ENCODE results near the gene SCPEP1. TPM values are rescaled to one million over a fixed set of nuclear protein-coding genes. Genes with fewer than 3 reads are reported as not detected.

SCPEP1 gene
- total RNA-seq (2016; rRNA removed; fragmentation: Illumina TruSeq; extraction: Trizol) (12.3 and 27.3 TPM in 2 replicates), polyA plus RNA-seq (2011; rRNA removed) (20.9 and 24.3 TPM in 2 replicates), polyA minus RNA-seq (2011; rRNA and poly(A)+ RNA removed; ENCODE audit: low replicate concordance) (8.0 and 10.3 TPM in 2 replicates), Bru-seq, nascent RNA (percentile 40 among the genes with signal in this experiment), BruChase-seq, experiment 1, labeled RNA remaining after a 6-hour chase (percentile 48 among the genes with signal in this experiment), BruChase-seq, experiment 2, labeled RNA remaining after a 2-hour chase (percentile 39 among the genes with signal in this experiment)
- total RNA-seq (2016; cell fraction: cytosol; rRNA removed; fragmentation: Illumina TruSeq; extraction: Trizol; ENCODE audit: low read depth) = 1.9 and 2.5 TPM in 2 replicates
- total RNA-seq (2016; cell fraction: insoluble cytoplasmic fraction; rRNA removed; fragmentation: Illumina TruSeq; extraction: Trizol) = 13.5 and 27.2 TPM in 2 replicates
- total RNA-seq (2016; cell fraction: membrane; rRNA removed; fragmentation: Illumina TruSeq; extraction: Trizol) = 5.4 TPM in 2 replicates
- total RNA-seq (2016; cell fraction: nucleus; rRNA removed; fragmentation: Illumina TruSeq; extraction: Trizol) = 18.9 and 24.3 TPM in 2 replicates
- 12.8 and 18.3 TPM in 2 replicates for polyA plus RNA-seq (2011; cell fraction: cytosol; rRNA removed)
- 17.7 and 24.2 TPM in 2 replicates for polyA plus RNA-seq (2011; cell fraction: nucleus; rRNA removed)
- 23.2 and 26.2 TPM in 2 replicates for polyA plus RNA-seq (2012)
- polyA plus RNA-seq (2016; cell fraction: cytosol; fragmentation: Illumina TruSeq; extraction: Trizol; ENCODE audit: low read depth) = 1.6 and 1.8 TPM in 2 replicates
- 10.5 and 11.5 TPM in 2 replicates for polyA plus RNA-seq (2016; cell fraction: insoluble cytoplasmic fraction; fragmentation: Illumina TruSeq; extraction: Trizol; ENCODE audit: low read depth)
- 2.4 and 3.1 TPM in 2 replicates for polyA plus RNA-seq (2016; cell fraction: membrane; fragmentation: Illumina TruSeq; extraction: Trizol; ENCODE audit: low read depth)
- 32.8 and 38.7 TPM in 2 replicates for polyA plus RNA-seq (2016; cell fraction: nucleus; fragmentation: Illumina TruSeq; extraction: Trizol; ENCODE audit: insufficient read depth, low read depth)
- polyA minus RNA-seq (2011; cell fraction: cytosol; rRNA and poly(A)+ RNA removed) = 11.0 and 11.7 TPM in 2 replicates
- polyA minus RNA-seq (2011; cell fraction: nucleus; rRNA and poly(A)+ RNA removed) = 6.5 and 7.5 TPM in 2 replicates
- long read RNA-seq, experiment 1, transcript SCPEP1-201 (13 exons, 1,942 nt) = major isoform, 38 of 42 reads
- long read RNA-seq, experiment 1, partial matches to known transcripts = 1 of 42 reads
- long read RNA-seq, experiment 1, other reads (novel, unspliced or antisense) = 2 of 42 reads
- long read RNA-seq, experiment 2, transcript SCPEP1-201 (13 exons, 1,942 nt) = major isoform, 12 of 22 reads
- long read RNA-seq, experiment 2, partial matches to known transcripts = 7 of 22 reads
- long read RNA-seq, experiment 2, other reads (novel, unspliced or antisense) = 3 of 22 reads

- intact Hi-C loops (cut with micrococcal nuclease; ENCODE audit: unreplicated experiment) (loop anchor here (5.0 kb wide), 1 partner anchor 109 kb away; the partner anchor contains the start of gene AKAP1), in situ Hi-C loops (cut with HindIII; ENCODE audit: extremely low pct_ligation_motif_present, low pct_unique_long_range_greater_than_20kb) (no loop called here)
- peaks cover 23% of the 10 kb centered on the region for H3K4me1 ChIP-seq (ENCODE audit: insufficient read depth, low read length)
- no peaks in the 10 kb centered on the region for H4K20me1 ChIP-seq (ENCODE audit: insufficient read depth, low read length)
- H3K4me2 ChIP-seq (ENCODE audit: low read depth, low read length) = peak within 1 kb of the TSS; percentile 97
- ATAC-seq (peak; percentile 97), DNase-seq (ENCODE audit: low spot score) (peak; percentile 79), FAIRE-seq (no peak)
- peak within 1 kb of the TSS; percentile 92 for H2AFZ ChIP-seq (ENCODE audit: low read length)
- peak within 1 kb of the TSS; percentile 51 to 81 (median 78) for H3K4me3 ChIP-seq (replicated peaks in 1 of 3; ENCODE audit: insufficient read depth in 1 of 3, low read depth in 2 of 3, low read length in 3 of 3)
- H3K9ac ChIP-seq (ENCODE audit: insufficient read depth, low read depth, low read length) = peak within 1 kb of the TSS; percentile 60
- WGBS (ENCODE audit: low lambda C conversion rate) = 3% methylated on average over 31 of the region's 42 CpGs
- peaks cover 2 to 21% of the 10 kb centered on the region in 2 experiments; a peak in 4 of 5 replicates for H3K27me3 ChIP-seq (ENCODE audit: control insufficient read depth in 1 of 2, insufficient read depth in 2 of 2, low read length in 2 of 2)
- no peak within 1 kb of the TSS for H3K27ac ChIP-seq (ENCODE audit: extremely low read length, insufficient read depth, low read length)
- no TSS peak for BruUV-seq (replicated peaks)
- ChIA-PET CTCF (ENCODE audit: low intra/inter-chr PET ratio, low total read pairs) (no interaction called here), POLR2A (interaction anchor here (0.6 to 1.8 kb wide), 8 partner anchors 9 to 144 kb away, joined by 3 to 7 read pairs (median 3); partner anchors contain the start of genes C17orf67, COIL and DGKE)
- no peaks in the 10 kb centered on the region for H3K9me3 ChIP-seq (ENCODE audit: low read length)
- no peaks in the 10 kb centered on the region for H3K79me2 ChIP-seq (ENCODE audit: insufficient read depth, low read length)
- no peaks in the 10 kb centered on the region for H3K36me3 ChIP-seq (replicated peaks in 1 of 2; ENCODE audit: control insufficient read depth in 1 of 2, insufficient read depth in 2 of 2, low read length in 2 of 2)
- TF ChIP-seq TEAD3 (CRISPR knock-in tag; optimal IDR thresholded peaks at IDR 0.05; ENCODE audit: borderline replicate concordance) (peak; percentile 32), ATF7 (IDR thresholded peaks at IDR 0.05) (no peak), ATF7 (CRISPR knock-in tag; IDR thresholded peaks at IDR 0.05) (no peak), KDM2A (CRISPR knock-in tag; IDR thresholded peaks at IDR 0.05; ENCODE audit: borderline replicate concordance, low read depth) (peak; percentile 73; the same call in 1 of the 2 replicates), ZNF572 (CRISPR knock-in tag; IDR thresholded peaks at IDR 0.05) (no peak), CSRNP1 (CRISPR knock-in tag; IDR thresholded peaks at IDR 0.05) (no peak), SETDB1 (CRISPR knock-in tag; IDR thresholded peaks at IDR 0.05; ENCODE audit: borderline replicate concordance) (no peak), NCOR1 (IDR thresholded peaks at IDR 0.05; ENCODE audit: borderline replicate concordance, low read length) (no peak; the same call in 1 of the 2 replicates), CEBPZ (IDR thresholded peaks at IDR 0.05; ENCODE audit: low read length) (no peak), SP4 (CRISPR knock-in tag; IDR thresholded peaks at IDR 0.05) (peak; percentile 46; the same call in 1 of the 2 replicates), KLF16 (CRISPR knock-in tag; IDR thresholded peaks at IDR 0.05) (peak in 1 of 2 experiments; percentile 55; a peak in 2 of 4 replicates), SP1 (IDR thresholded peaks at IDR 0.05) (no peak), SP1 (CRISPR knock-in tag; IDR thresholded peaks at IDR 0.05) (peak; percentile 58; the same call in 1 of the 2 replicates)
These were observed at the start of gene SCPEP1 for GRCh38 chr17:56977673-56978395. SCPEP1 (plus strand) TSS chr17:56978131; CDS start chr17:56978160, 29 bp downstream.
